ENCODE results near the gene FA2H. TPM values are rescaled to one million over a fixed set of nuclear protein-coding genes. Genes with fewer than 3 reads are reported as not detected.

Gene FA2H
- total and polyA plus RNA-seq, 2 of the 13 experiments (the other 11 are each of a cell fraction or from before 2014, with no cell fraction given): 0.20 TPM; not detected in 1

DNA sequence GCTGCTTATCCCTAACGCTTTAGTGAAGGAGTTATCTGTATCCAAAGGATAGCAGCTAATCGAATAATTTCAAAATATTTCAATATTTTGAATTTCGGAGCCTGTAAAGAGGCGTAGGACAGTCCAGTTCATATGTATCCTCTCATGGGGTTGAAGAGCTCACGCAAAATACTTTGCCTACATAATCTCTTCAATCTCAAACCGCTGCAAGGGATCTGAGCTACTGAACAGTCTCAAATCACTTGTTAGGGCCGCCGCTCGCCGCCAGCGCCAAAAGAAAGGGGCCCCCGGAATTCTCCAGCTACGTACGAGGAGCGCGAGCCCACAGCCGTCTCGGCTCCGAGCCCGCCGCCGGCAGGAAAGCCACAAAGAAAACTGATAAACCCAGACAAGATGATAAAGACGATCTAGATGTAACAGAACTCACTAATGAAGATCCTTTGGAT is 107.3 kb downstream of the FA2H start (continued):
- TF ChIP-seq, protein P1, sequence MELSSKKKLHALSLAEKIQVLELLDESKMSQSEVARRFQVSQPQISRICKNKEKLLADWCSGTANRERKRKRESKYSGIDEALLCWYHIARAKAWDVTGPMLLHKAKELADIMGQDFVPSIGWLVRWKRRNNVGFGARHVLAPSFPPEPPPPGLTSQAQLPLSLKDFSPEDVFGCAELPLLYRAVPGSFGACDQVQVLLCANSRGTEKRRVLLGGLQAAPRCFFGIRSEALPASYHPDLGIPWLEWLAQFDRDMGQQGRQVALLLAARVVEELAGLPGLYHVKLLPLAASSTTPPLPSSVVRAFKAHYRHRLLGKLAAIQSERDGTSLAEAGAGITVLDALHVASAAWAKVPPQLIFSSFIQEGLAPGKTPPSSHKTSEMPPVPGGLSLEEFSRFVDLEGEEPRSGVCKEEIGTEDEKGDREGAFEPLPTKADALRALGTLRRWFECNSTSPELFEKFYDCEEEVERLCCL (CRISPR knock-in tag; IDR thresholded peaks at IDR 0.05; ENCODE audit: borderline replicate concordance): no peak
- TF ChIP-seq, protein P2, sequence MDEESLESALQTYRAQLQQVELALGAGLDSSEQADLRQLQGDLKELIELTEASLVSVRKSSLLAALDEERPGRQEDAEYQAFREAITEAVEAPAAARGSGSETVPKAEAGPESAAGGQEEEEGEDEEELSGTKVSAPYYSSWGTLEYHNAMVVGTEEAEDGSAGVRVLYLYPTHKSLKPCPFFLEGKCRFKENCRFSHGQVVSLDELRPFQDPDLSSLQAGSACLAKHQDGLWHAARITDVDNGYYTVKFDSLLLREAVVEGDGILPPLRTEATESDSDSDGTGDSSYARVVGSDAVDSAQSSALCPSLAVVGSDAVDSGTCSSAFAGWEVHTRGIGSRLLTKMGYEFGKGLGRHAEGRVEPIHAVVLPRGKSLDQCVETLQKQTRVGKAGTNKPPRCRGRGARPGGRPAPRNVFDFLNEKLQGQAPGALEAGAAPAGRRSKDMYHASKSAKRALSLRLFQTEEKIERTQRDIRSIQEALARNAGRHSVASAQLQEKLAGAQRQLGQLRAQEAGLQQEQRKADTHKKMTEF (CRISPR knock-in tag; IDR thresholded peaks at IDR 0.05): no peak
- TF ChIP-seq PHF21A (CRISPR knock-in tag; IDR thresholded peaks at IDR 0.05): no peak
- no peak for TF ChIP-seq MED8 (CRISPR knock-in tag; IDR thresholded peaks at IDR 0.05; ENCODE audit: insufficient replicate concordance)
- TF ChIP-seq ELF3 (CRISPR knock-in tag; IDR thresholded peaks at IDR 0.05): 0 out of 2 replicates have a peak, but pooled peaks have one; percentile 19
- peak; percentile 50; the same call in 1 of the 2 replicates for TF ChIP-seq KMT2A (CRISPR knock-in tag; IDR thresholded peaks at IDR 0.05)
- 0 out of 2 replicates have a peak, but pooled peaks have one; percentile 13 for TF ChIP-seq TP53 (CRISPR knock-in tag; conservative IDR thresholded peaks at IDR 0.05)
- TF ChIP-seq, protein P3, sequence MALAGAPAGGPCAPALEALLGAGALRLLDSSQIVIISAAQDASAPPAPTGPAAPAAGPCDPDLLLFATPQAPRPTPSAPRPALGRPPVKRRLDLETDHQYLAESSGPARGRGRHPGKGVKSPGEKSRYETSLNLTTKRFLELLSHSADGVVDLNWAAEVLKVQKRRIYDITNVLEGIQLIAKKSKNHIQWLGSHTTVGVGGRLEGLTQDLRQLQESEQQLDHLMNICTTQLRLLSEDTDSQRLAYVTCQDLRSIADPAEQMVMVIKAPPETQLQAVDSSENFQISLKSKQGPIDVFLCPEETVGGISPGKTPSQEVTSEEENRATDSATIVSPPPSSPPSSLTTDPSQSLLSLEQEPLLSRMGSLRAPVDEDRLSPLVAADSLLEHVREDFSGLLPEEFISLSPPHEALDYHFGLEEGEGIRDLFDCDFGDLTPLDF (CRISPR knock-in tag; IDR thresholded peaks at IDR 0.05): no peak
- TF ChIP-seq ZNF274 (CRISPR knock-in tag; IDR thresholded peaks at IDR 0.05): no peak
- no peak for TF ChIP-seq STAG1 (CRISPR knock-in tag; IDR thresholded peaks at IDR 0.05)
- 0 out of 2 replicates have a peak, but pooled peaks have one; percentile 9 for TF ChIP-seq ZNF879 (CRISPR knock-in tag; IDR thresholded peaks at IDR 0.05)
- no peak for TF ChIP-seq ZNF747 (CRISPR knock-in tag; IDR thresholded peaks at IDR 0.05; ENCODE audit: borderline replicate concordance)
- TF ChIP-seq HDAC2 (CRISPR knock-in tag; IDR thresholded peaks at IDR 0.05): 0 out of 2 replicates have a peak, but pooled peaks have one; percentile 21
- no peak for TF ChIP-seq SP2 (CRISPR knock-in tag; IDR thresholded peaks at IDR 0.05)
- no peak for TF ChIP-seq SATB2 (CRISPR knock-in tag; IDR thresholded peaks at IDR 0.05)
- TF ChIP-seq ZNF768 (CRISPR knock-in tag; IDR thresholded peaks at IDR 0.05): peak; percentile 21; the same call in 1 of the 2 replicates
- no peak for TF ChIP-seq ZBTB1 (CRISPR knock-in tag; IDR thresholded peaks at IDR 0.05; ENCODE audit: borderline replicate concordance)
- no peak for TF ChIP-seq SNAPC2 (CRISPR knock-in tag; IDR thresholded peaks at IDR 0.05)
